ENCODE measurements around the gene TENM4. TPM values are rescaled to one million over a fixed set of nuclear protein-coding genes. Genes with fewer than 3 reads are reported as not detected.

The TENM4 gene
- total RNA-seq, 2 experiments from 2014 or later, result not detected

DNA sequence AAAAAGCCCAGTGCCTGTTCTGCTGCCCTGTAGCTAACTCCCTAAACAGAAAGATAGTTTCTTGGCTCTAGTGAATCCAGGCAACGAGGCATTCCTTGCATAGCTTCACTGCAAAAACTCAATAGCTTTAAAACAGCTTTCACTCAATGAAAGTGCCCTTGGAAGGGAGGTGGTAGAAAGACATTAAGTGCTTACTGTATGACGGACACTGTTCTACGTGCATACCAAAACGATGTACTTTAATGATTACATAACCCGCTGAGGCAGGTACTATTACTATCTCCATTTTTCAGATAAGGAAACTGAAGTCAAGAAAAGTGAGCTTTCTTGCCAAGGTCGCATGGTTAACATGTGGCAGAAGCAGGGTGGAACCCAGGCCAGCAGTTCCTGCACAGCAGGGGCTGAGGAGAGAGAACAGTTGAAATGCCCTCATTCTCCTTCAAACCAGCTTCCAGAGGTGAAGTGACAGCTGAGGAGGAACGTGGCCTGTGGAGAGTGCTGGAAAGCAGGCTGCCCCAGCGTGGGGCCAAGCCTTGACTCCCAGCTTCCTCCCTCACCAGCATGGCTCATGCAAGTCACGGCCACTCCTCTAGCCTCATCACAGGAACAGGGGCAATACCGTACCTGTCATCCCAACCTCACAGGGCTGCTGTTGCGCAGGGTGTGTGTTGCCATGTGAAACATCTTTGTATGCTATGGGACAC is 638.6 kb downstream of the TENM4 start:
- Mint-ChIP-seq H3K9me3 (no peaks in the 10 kb centered on the region), H3K4me1 (no peaks in the 10 kb centered on the region), H3K27ac (no peak overlapping the region), H3K27me3 (peaks cover 5% of the 10 kb centered on the region), H3K4me3 (no peak overlapping the region), H3K36me3 (no peaks in the 10 kb centered on the region)
- no peak for DNase-seq

DNA sequence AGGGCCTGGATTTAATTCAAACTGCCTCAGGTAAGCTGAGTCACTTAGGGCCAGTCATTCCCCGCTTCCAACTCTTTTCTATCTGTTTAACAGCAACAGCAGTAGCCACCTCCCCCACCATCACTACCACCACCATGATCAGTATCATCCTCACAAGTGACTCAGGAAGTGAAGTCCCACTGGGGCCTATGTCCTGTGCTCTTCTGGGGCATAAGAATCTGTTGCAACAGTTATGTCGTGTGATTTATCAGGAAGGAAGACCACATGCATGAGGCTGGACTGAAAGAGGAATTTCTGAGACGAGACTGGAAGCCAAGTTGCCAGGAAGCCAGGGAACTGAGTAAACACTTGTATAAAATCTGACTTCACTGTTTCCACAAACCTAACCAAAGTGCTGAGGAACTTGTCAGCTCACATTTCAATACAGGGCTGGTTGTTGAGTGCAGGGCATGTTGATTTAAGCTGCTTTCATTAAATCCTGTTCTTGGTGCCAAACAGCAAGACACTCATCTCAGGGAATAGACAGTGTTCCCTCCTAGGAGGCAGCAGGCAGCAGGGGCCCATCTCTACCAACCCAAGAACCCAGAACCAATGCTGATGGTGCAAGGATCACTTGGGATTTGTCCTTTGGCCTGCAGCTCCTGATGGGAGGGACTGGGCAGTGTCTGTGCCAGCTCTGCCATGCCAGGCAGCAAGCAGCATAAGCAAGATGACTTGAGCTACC is 639.5 kb downstream of the TENM4 start:
- Mint-ChIP-seq H3K4me1 (no peaks in the 10 kb centered on the region), H3K4me3 (no peak overlapping the region), H3K27ac (no peak overlapping the region), H3K27me3 (peaks cover 5% of the 10 kb centered on the region), H3K9me3 (no peaks in the 10 kb centered on the region), H3K36me3 (no peaks in the 10 kb centered on the region)
- no peak for DNase-seq

DNA sequence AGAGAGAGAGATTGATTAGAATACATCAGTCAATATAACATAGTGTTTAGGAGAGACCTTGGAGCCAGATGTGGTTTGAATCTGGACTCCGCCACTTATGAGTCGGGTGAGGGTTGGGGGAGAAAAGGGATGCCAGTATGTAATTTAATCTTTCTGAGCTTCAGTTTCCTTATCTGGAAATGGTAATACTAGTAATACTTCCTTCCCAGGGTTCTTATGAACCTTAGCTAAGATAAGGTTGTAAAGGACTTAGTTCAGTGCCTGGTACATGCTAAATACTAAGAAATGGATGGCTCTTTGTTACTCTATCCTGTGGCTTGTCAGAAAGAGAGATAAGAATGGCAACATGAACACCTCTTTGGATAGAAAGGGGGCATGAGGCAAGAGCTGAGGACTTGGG is 640.1 kb downstream of the TENM4 start:
- no peaks in the 10 kb centered on the region for H3K9me3 Mint-ChIP-seq
- no peak overlapping the region for H3K27ac Mint-ChIP-seq
- peaks cover 5% of the 10 kb centered on the region for H3K27me3 Mint-ChIP-seq
- H3K36me3 Mint-ChIP-seq, result no peaks in the 10 kb centered on the region
- no peaks in the 10 kb centered on the region for H3K4me1 Mint-ChIP-seq
- no peak for DNase-seq
- H3K4me3 Mint-ChIP-seq, result no peak overlapping the region

GRCh38 chr11:78800096-78800690 is 640.6 kb downstream of the TENM4 start:
- Mint-ChIP-seq H3K9me3 (no peaks in the 10 kb centered on the region), H3K27me3 (peaks cover 5% of the 10 kb centered on the region), H3K27ac (no peak overlapping the region), H3K36me3 (no peaks in the 10 kb centered on the region), H3K4me3 (no peak overlapping the region), H3K4me1 (no peaks in the 10 kb centered on the region)
- DNase-seq, result no peak

DNA sequence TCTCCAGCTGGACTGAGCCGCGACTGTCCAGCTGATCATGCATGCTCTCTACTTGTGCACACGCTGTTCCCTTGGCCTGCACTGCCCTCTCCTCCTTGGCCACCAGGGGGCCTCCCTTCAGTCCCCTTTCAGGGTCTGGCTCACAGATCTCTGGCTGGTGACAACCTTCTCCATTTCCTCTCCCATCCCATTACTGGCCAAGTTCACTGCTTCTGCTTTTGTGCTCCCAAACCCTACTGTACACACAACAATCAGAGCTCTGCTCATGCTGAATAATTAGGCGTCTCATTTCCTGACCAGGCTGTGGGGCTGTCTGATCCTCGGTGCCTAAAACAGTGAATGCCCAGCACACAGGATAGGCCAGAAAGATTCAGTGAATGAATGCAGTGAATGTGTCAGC is 642.2 kb downstream of the TENM4 start:
- no peaks in the 10 kb centered on the region for H3K36me3 Mint-ChIP-seq
- no peak overlapping the region for H3K27ac Mint-ChIP-seq
- H3K27me3 Mint-ChIP-seq, result peaks cover 8% of the 10 kb centered on the region
- DNase-seq, result peak; percentile 43
- H3K4me1 Mint-ChIP-seq, result no peaks in the 10 kb centered on the region
- no peak overlapping the region for H3K4me3 Mint-ChIP-seq
- H3K9me3 Mint-ChIP-seq, result no peaks in the 10 kb centered on the region

DNA sequence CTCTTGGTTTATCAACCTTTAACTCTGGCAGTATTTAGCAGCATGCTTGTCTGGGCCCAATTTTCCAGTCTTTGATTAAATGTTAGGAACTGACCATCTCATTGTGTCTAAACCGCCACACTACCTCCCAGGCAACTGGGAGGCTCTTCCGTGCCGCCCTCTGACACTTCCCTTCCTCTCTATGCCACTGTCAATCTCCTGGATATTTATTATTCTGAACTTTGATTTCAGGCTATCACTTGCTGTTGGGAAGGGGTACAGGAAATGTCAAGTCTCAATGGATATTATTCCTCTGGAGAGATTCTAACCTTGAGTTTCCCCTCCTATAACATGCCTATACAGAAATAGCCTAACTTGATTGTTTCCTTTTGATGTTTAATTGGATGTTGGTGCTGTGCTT is 643.3 kb downstream of the TENM4 start:
- H3K27ac Mint-ChIP-seq, result no peak overlapping the region
- no peak for DNase-seq

DNA sequence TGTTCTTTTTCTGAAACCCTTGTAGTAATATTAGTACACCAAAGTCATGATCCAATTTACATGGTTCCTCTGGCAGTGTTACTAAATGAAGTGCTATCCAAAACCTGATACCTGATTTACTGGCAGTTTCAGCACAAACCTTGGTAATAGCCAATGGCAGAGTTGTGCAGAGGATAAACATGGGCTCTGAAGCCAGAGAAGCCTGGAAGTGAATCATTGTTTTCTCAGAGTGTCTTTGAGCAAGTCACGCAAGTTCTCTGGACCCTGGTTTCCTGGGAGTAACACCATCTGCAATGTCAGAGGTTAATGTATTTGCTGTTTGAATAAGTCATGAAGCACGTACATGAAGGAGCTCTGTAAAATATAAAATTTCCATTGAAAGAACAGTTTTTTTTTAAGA is 643.9 kb downstream of the TENM4 start:
- Mint-ChIP-seq H3K4me3 (no peak overlapping the region), H3K27me3 (peaks cover 8% of the 10 kb centered on the region), H3K36me3 (no peaks in the 10 kb centered on the region), H3K27ac (no peak overlapping the region), H3K4me1 (no peaks in the 10 kb centered on the region), H3K9me3 (no peaks in the 10 kb centered on the region)
- DNase-seq, result no peak

More for the DNA sequence above, 643.3 kb downstream of the TENM4 start:
- Mint-ChIP-seq H3K36me3 (no peaks in the 10 kb centered on the region), H3K4me3 (no peak overlapping the region), H3K4me1 (no peaks in the 10 kb centered on the region), H3K9me3 (no peaks in the 10 kb centered on the region), H3K27me3 (peaks cover 8% of the 10 kb centered on the region)

DNA sequence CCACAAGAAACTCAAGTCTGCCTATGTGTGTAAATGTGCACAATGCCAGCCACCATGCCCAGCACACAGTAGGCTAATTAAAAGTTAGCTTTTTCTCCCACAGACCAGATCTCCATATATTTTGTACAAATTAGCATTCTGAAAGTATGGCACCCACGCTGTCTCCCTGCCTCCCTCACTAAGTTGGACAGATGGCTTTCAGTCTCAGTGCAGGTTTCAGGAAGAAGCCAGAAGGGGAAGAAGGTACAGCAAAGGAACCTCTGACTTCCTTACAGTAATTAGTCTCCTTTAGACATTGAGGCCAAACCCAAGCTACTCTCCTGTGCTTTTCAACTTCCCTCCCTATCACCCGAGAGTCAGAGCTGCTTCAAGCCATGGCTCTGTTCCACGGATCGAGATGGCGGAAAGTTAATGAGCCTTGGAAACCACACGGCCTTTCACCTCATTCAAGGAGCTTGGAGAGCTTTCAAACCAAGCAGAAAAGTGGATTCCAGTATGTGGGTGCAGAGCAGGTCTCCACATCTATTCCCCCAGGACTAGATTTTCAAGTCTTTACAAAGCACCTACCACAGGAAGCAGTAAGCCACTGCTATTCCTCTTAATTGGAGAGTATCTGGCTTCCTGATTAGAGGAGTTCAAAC is 645.1 kb downstream of the TENM4 start:
- H3K27ac Mint-ChIP-seq, result no peak overlapping the region
- H3K27me3 Mint-ChIP-seq, result peaks cover 8% of the 10 kb centered on the region
- H3K4me3 Mint-ChIP-seq, result no peak overlapping the region
- no peaks in the 10 kb centered on the region for H3K36me3 Mint-ChIP-seq
- H3K4me1 Mint-ChIP-seq, result no peaks in the 10 kb centered on the region
- DNase-seq, result no peak
- no peaks in the 10 kb centered on the region for H3K9me3 Mint-ChIP-seq

DNA sequence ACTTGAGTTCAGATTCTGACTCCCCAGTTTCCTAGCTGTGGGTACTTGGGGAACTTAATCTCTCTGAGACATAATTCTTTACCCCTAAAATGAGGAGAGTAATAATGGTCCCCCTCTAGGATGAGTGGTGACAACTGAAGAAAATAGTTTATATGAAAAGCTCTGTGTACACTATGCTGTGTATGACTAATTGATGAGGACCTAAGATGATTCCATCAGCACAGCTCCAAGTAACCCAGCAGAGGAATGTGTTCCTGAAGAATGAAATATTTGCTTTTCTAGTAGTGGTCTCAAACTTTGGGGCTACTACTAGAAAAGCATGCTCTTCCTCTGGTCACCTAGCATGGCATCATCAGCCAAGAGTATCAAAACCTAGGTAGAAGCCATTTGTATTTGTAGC is 648.9 kb downstream of the TENM4 start:
- H3K27ac Mint-ChIP-seq, result no peak overlapping the region

DNA sequence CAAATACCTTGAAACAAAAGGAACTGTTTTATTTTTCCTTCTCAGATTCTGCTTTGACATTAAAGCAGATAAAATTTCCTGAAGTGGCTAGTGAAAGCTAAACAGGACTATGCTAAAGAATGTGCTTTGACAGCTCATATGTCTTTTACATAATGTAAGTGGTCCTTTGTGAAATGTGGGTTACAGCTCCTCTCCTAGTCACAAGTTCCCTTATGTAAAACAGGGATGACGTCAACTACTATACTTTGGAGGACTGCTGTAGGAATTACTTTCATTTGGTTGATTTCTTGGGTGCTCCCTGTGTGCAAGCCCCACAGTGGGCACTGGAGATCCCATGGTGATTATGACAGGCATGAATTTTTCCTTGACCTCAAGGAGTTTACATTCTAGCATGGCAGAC is 649.6 kb downstream of the TENM4 start:
- Mint-ChIP-seq H3K36me3 (no peaks in the 10 kb centered on the region), H3K27me3 (peaks cover 3% of the 10 kb centered on the region), H3K9me3 (no peaks in the 10 kb centered on the region), H3K4me1 (no peaks in the 10 kb centered on the region), H3K27ac (no peak overlapping the region), H3K4me3 (no peak overlapping the region)
- DNase-seq, result no peak

More for the DNA sequence above, 648.9 kb downstream of the TENM4 start:
- H3K4me3 Mint-ChIP-seq, result no peak overlapping the region
- no peak for DNase-seq
- no peaks in the 10 kb centered on the region for H3K9me3 Mint-ChIP-seq
- H3K36me3 Mint-ChIP-seq, result no peaks in the 10 kb centered on the region
- no peaks in the 10 kb centered on the region for H3K4me1 Mint-ChIP-seq
- peaks cover 3% of the 10 kb centered on the region for H3K27me3 Mint-ChIP-seq

GRCh38 chr11:78790784-78791183 is 650.0 kb downstream of the TENM4 start:
- no peak for DNase-seq
- H3K4me1 Mint-ChIP-seq, result no peaks in the 10 kb centered on the region
- H3K27me3 Mint-ChIP-seq, result peaks cover 3% of the 10 kb centered on the region
- H3K27ac Mint-ChIP-seq, result no peak overlapping the region
- H3K4me3 Mint-ChIP-seq, result no peak overlapping the region
- no peaks in the 10 kb centered on the region for H3K36me3 Mint-ChIP-seq
- H3K9me3 Mint-ChIP-seq, result no peaks in the 10 kb centered on the region

DNA sequence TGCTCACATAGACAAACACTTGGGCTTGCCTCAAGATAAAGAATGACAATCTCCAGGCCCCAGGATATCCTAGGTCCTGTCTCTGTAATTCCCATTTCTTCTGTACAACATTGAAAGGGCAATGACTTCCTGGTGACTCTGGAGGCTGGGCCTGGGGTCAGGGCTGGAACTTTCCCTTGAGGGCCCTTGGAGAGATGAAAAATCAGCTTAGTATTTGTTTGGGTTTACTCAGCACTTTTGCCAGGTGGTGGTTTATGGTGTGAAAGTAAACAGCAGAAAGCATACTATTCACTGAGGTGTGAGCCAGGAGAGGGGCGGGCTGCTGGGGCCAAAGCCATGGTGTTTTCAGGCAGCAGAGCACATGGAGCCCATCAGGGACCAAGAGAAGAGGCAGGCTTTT is 651.5 kb downstream of the TENM4 start:
- Mint-ChIP-seq H3K4me1 (no peaks in the 10 kb centered on the region), H3K9me3 (no peaks in the 10 kb centered on the region), H3K36me3 (no peaks in the 10 kb centered on the region), H3K27ac (no peak overlapping the region), H3K4me3 (no peak overlapping the region), H3K27me3 (peaks cover 6% of the 10 kb centered on the region)
- DNase-seq, result no peak

GRCh38 chr11:78788533-78788932 is 652.3 kb downstream of the TENM4 start:
- peaks cover 3% of the 10 kb centered on the region for H3K27me3 Mint-ChIP-seq
- H3K36me3 Mint-ChIP-seq, result no peaks in the 10 kb centered on the region
- no peak overlapping the region for H3K27ac Mint-ChIP-seq
- H3K4me1 Mint-ChIP-seq, result no peaks in the 10 kb centered on the region
- H3K4me3 Mint-ChIP-seq, result no peak overlapping the region
- no peaks in the 10 kb centered on the region for H3K9me3 Mint-ChIP-seq
- no peak for DNase-seq

DNA sequence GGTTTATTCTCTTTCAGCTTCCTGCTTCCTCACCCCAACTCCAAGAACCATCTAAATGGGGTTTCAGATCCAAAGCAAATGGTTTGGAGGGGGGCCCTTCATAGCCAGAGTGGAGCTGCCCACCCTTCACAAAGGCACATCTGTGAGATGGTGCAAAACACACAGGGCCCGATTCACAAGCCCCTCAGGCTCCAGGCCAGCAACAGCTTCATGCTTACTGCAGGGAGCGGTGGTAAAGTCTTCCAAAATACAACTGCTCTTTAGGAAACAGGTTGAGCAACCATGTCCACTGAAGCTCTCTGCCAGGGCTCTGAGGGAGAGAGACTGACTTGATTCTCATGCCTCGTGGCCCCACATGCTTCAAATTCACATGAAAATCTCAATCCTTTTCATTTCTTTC is 653.1 kb downstream of the TENM4 start:
- Mint-ChIP-seq H3K4me1 (no peaks in the 10 kb centered on the region), H3K27ac (no peak overlapping the region), H3K4me3 (no peak overlapping the region), H3K27me3 (peaks cover 3% of the 10 kb centered on the region), H3K36me3 (no peaks in the 10 kb centered on the region), H3K9me3 (no peaks in the 10 kb centered on the region)
- no peak for DNase-seq

DNA sequence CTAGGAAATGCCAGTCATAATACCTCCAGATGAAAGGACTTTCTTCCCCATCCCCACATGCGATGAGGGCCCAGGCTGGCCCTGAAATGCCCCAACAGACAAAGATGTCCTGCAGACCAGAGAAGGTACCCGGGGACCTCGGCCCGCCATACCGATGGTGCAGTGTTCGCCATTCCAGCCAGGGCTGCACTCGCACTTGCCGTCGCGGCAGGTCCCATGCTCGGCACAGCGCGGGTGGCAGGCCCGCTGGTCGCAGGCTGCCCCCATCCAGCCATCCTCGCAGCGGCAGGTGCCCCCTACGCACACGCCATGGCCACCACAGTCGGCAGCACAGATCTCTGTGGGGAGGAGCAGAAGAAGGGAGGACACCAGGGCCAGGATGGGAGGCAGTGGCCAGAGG is 654.1 kb downstream of the TENM4 start:
- H3K36me3 Mint-ChIP-seq, result no peaks in the 10 kb centered on the region
- H3K4me3 Mint-ChIP-seq, result no peak overlapping the region
- DNase-seq, result no peak
- no peak overlapping the region for H3K27ac Mint-ChIP-seq
- H3K27me3 Mint-ChIP-seq, result peaks cover 3% of the 10 kb centered on the region
- no peaks in the 10 kb centered on the region for H3K4me1 Mint-ChIP-seq
- H3K9me3 Mint-ChIP-seq, result no peaks in the 10 kb centered on the region

All from activated naive CD8-positive, alpha-beta T cell treated with anti-CD3 and anti-CD28 coated beads for 36 hours (primary cell).